HG03095 (cell line): ENCODE results near the gene AGGF1.
"Not testable (repeated sequence)": the region's sequence is repeated elsewhere in the genome, so short reads cannot be mapped to it uniquely, and the experiment has no call there.

Source experiments
- ATAC-seq: cut with Tn5 transposase; IDR thresholded peaks from one replicate; pipeline ENCODE4 v1.9.1; 2021; ENCODE audit warnings: moderate library complexity; ENCODE audit not compliant: unreplicated experiment

AGGF1 gene, protein sequence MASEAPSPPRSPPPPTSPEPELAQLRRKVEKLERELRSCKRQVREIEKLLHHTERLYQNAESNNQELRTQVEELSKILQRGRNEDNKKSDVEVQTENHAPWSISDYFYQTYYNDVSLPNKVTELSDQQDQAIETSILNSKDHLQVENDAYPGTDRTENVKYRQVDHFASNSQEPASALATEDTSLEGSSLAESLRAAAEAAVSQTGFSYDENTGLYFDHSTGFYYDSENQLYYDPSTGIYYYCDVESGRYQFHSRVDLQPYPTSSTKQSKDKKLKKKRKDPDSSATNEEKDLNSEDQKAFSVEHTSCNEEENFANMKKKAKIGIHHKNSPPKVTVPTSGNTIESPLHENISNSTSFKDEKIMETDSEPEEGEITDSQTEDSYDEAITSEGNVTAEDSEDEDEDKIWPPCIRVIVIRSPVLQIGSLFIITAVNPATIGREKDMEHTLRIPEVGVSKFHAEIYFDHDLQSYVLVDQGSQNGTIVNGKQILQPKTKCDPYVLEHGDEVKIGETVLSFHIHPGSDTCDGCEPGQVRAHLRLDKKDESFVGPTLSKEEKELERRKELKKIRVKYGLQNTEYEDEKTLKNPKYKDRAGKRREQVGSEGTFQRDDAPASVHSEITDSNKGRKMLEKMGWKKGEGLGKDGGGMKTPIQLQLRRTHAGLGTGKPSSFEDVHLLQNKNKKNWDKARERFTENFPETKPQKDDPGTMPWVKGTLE

DNA sequence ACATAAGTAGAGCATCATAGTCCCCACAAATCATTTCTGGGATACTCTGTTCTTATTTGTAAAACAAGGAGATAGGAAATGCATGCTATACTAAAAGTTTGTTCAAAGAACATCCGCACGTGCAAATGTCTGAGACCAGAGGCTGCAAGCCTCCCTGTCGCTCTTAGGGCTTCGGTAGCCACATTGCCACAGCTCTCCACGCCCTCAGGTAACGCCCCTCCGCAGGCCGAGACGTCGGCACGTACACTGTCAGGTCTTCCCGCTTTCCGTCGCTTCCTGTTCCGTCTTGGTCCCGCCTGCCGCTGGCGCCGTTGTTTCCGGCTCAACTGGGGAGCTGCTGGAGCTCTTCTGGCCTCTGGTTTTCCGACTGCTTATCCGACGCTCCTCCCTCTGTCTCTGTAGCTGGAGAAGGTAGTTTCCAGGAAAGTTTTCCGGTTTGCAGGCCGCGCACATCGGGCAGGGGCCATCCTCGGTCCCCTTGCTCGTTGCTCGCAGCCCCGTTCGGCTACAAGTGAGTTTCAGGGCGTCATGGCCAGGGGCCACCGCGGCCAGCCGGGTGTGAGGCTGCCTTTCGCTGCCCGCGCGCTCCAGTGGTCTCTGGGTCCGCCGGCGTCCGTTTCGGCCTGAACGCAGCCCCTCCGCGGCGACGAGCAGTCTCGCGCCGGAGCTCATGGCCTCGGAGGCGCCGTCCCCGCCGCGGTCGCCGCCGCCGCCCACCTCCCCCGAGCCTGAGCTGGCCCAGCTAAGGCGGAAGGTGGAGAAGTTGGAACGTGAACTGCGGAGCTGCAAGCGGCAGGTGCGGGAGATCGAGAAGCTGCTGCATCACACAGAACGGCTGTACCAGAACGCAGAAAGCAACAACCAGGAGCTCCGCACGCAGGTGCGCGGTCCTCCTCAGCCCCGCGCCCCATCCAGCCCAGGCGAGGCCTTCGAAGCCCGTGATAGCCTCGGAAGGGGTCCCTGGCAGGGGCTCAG lies at the start of gene AGGF1:
AGGF1 (plus strand) TSS at position 308 of the 975 bp plus-strand sequence; CDS start at position 671, 363 bp downstream.
- ATAC-seq = peak; percentile 97

DNA sequence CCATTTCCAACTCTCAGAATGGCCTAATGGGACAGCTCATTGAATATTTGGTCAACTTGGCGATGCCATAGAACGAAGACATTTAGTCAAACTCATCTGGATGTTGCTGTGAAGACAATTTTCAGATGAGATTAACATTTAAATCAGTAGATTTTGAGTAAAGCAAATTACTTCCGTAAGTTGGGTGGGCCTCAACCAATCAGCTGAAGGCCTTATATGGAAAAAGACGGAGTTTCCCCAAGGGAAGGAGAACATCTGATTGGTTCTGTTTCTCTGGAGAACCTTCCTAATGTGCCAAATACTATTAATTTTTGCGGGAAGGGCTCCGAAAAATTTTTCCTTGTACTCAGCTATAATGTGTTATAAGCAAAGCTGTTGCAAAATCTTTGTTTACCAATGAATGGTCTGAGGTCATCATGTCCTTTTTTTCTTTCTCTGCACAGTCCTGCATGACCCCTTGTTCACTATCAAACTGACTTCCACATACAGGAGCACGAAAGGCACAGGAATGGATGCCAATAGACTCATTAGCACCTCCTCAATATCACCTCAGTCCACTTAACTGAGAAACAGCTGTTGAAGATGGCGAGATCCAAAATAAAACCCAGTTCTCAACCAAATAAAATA lies 49.6 kb upstream of the AGGF1 start:
- ATAC-seq = no peak

DNA sequence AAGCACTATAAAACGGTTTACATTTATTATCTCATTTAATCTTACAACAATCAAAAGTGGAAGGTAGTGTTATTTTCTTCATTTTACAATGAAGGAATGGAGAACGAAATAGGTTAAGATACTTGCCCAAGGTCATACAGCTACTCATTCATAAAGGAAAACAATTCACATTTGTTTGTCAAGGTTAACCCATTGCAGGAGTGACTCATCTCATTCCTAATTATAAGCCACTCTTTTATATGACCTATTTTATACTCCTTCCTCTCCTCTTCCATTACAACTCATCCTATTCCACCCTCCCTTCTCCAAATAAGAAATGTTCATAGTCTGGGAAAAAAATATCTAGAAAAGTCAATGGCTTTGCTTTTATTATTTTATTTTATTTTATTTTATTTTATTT lies 47.8 kb upstream of the AGGF1 start:
- ATAC-seq = no peak

DNA sequence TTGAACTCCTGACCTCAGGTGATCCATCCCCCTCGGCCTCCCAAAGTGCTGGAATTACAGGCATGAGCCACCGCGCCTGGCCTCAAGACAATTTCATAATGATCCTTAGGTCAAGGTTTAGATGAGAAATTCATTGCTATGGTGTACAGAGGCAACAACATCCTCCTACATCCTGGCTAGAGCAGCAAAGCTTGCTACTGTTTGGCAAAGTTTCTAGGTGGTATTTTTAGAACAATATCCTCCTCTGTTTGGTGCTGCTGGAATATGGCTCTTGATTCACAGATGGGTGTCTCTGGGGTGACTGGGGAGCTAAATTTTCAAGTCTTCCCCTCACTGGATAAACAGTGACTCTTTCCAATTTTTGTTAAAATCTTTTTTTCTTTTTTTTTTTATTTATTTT lies 46.7 kb upstream of the AGGF1 start:
- ATAC-seq = no peak

DNA sequence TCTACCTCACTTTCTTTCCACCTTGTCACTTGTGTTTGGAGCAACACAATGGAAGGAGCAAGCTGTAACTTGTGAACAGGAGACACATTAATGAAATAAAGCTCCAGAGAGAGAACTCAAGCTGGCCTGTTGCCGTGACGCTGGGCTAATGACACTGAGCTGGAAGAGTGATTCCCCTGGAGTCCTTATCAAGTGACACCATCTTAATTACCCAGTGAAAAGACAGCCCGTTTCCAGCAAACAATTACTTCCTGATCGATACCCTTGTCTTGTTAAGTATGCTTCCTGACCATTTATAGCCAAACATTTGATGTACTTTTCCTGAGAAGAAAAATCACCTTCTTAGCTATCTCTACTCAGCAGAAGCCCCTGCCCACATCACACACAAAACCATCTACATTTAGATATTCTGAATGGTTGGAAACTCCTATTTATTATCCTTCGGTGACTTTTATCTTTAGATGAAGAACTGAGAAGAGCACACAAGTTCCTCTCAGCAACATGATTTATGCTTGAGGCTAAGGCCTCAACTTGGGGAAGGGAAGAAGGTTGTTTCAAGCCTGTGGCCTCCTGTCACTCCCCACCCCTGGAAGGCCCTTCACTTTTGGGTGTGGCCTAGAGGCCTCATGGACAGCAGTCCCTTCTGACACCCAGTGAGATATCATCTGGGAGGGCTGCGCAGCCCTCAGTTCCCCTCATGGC lies 43.2 kb upstream of the AGGF1 start:
- ATAC-seq = no peak

DNA sequence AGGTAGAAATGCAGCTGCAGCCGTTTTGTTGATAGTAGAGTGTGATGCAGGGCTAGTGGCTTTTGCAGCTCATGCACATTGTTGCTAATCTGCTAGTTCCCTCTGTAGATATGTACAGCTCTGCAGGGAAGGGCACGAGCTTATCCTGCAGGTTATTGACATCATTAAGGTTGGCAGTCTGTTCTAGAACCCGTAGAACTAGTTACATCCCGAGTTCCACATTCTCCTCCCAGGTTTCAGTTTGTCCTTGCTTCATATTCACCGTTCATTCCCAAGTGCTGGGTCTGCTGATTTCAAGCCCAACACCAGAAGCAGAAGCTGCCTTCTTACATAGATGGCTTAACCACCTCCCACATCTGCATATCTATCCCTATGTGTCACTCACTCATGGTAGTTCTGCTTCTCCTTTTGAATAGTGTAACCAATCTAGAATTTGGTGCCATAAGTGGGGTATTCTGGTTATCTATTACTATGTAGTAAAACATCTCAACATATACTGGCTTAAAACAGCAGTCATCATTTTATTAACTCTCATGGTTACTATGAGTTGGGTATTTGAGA lies 39.2 kb upstream of the AGGF1 start:
- ATAC-seq = no peak

DNA sequence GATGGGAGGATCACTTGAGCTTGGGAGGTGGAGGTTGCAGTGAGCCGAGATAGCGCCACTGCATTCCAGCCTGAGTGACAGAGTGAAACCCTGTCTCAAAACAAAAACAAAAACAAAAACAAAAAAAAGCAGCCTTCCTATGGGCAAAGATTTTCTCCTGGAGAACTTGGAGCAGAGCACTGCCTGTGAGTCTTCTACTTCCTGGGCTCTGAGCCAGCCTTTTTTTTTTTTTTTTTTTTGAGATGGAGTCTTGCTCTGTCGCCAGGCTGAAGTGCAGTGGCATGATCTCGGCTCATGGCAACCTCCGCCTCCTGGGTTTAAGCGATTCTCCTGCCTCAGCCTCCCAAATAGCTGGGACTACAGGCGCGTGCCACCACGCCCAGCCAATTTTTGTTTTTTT lies 36.8 kb upstream of the AGGF1 start:
- not testable (repeated sequence) for ATAC-seq

DNA sequence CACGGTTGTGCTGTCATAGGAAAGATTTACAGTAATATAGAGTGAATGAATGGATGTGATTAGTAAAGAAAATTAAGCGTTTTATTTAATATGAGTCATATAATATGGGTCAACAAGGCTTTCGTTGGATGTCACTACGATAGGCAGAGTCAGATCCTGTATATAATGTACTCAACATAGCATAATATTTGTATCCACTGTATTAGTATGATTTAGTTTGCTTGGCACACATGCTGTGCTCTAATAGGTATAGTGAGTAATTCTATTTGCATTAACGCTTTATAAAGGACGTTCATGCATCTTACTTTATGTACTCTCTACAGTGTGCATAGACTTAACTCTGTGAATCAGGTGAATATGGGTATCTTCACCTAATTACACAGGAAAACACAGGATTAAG lies 35.9 kb upstream of the AGGF1 start:
- ATAC-seq = no peak

DNA sequence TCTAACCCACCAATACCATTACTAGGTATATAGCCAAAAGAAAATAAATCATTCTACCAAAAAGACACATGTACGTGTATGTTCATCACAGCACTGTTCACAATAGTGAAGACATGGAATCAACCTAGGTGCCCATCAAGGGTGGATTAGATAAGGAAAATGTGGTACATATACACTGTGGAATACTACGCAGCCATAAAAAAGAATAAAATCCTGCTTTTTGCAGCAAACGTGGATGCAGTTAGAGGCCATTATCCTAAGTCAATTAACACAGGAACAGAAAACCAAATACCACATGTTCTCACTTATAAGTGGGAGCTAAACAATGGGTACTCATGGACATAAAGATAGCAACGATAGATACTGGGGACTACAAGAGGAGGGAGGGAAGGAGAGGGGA lies 32.0 kb upstream of the AGGF1 start:
- not testable (repeated sequence) for ATAC-seq

DNA sequence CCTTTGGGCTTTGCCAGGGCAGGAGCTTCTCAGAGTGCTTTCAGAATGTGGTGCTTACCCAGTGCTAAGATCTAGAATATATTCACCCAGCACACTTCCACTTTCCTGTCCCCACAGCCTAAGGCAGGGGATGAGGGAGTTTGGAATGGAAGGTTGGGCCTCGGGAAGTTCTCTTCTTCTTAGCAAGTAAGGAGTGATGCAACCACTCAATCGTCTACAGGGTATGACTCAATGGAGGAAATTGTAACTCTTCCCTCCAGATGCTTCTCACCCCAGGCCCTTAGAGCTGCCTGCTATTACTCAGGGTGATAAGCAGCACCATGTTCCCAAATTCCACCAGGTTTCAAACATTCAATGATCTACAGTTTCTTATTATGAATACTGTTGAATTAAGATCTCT lies 30.8 kb upstream of the AGGF1 start:
- no peak for ATAC-seq

DNA sequence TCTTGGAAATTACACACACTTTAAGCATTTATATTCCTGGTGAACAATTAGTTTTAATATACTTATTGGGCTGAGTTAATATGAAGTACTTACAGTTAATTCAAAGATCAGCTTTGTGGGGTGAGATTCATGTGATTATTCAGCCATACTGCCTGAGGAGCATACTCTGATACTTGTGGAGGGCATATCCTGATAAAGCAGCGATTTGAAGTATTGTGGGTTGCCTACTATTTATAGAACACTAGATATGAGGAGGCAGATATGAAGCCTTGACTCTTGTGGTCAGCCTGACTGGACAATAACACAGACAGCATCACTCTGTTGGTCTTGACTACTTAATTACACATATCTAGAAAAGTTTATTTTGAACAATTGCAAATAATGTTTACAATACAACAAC lies 27.0 kb upstream of the AGGF1 start:
- no peak for ATAC-seq

DNA sequence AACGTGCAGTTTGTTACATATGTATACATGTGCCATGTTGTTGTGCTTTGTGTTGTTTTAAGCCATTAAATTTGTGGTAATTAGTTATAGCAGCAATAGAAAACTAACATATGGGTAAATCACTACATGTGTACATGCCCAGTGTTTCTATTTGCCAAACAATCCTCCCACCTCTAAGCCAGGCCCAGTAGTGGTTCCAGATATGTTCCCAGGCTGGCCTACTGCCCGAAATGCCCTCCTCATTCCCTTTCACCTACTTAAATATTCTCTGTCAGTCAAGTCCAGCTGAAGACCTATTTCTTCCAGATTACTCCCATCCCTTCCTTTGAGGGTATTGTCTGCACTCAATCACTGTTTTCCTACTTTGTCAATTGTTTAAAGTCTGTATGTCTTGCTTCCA lies 24.1 kb upstream of the AGGF1 start:
- no peak for ATAC-seq

DNA sequence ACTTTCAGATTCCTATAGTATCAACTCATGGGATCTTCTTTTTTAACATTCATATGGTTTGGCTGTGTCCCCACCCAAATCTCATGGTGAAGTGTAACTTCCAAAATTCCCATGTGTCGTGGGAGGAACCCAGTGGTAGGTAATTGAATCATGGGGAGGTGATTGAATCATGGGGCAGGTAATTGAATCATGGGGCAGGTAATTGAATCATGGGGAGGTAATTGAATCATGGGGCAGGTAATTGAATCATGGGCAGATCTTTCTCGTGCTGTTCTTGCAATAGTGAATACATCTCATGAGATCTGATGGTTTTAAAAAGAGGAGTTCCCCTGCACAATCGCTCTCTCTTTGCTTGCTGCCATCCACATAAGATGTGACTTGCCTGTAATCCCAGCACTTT lies 21.8 kb upstream of the AGGF1 start:
- ATAC-seq = no peak

DNA sequence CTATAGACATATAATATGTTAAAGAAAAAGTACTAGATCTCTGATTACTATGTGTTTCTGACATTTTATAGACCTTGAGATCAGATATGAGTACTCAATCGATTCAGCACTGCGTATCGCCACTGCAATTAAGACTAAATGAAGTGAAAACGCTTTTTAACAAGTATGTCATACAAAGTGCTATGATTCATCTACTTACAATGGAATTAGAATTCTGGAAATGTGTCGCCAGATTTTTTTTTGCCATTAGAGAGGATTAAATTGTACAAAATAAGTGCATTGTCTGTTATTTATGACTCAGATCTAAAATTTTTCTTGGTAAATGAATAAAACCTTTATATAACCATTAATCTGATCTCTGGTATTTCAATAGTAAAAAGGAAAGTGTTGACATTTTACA lies 20.0 kb upstream of the AGGF1 start:
- no peak for ATAC-seq

DNA sequence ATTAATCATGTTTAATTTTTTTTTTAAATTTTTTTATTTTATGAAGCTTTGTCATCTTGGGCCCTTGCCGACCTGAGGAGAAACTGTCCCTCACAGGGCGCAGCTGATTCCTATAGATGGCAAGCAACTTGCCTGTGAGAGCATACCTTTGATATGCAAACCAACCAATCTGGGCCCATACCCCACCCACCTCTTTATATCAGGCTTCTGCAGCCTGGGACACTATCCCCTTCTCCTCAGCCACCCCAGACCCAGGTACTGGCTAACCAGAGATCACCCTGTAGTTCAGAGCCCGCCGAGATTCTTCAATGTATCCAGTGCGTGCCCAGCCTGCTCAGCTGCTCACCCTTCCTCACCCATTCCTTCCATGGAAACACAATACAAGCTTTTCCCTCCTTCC lies 18.7 kb upstream of the AGGF1 start:
- no peak for ATAC-seq

DNA sequence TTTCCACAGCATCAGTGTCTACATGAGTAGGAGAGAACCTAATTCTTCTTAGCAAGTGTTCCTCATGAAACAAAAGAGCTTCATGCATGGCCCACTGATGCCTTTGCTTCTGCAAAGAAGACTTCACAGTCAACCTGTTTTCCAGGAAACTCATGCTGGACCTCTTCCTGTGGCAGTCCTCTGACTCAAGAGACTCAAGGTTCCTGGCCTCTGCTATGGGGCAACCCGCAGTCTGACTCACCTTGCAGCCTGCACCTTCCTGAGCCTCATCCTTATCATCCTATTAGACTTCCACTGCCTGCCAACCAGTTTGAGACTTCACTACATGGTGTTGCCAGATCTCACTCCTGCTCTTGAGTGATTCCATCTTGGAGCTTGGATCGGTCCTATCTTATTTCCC lies 17.6 kb upstream of the AGGF1 start:
- no peak for ATAC-seq

DNA sequence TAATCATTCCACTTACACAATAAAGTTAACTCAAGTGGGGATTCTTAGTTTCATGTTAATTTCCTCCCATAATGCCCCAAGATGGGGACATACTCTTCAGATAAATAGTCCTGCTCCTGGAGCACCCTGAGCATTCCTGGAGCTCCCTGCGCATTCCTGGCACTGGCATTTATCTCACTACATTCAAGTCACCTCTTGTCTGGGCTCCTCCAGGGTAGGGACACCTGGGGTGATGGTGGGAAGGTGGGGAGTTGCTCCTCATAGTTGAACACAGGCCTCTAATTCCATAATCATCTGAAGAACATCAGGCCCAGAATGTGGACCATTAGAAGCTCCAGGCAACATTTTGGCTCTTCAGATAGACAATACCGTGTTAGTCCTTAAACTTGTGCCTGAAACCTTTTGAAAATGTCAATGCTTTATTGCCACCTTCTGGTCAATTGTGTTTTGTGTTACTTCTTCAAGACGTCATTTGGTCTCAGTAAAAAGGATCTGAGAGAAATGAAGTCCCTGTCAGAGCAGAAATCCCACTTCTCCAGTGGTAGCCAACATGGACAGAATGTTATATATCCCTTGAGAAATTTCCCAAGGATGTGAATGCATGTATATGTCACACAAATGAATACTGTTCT lies 14.2 kb upstream of the AGGF1 start:
- no peak for ATAC-seq

DNA sequence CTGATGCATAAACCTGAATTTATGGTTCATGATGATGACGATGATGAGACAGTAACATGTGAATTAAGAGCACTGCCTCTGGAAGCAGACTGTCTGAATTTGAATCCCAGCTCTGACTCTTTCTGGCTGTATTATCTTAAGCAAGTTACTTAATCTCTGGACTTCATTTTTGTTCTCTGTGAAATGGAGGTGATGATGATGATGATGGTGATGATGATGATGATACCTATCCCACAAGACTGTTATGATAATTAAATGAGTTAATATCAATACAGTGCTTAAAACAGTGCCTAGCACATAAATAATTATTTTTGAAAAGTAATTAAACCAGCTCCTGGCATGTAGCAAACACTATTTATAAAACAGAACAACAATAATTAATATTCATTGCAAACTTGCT lies 13.2 kb upstream of the AGGF1 start:
- no peak for ATAC-seq

DNA sequence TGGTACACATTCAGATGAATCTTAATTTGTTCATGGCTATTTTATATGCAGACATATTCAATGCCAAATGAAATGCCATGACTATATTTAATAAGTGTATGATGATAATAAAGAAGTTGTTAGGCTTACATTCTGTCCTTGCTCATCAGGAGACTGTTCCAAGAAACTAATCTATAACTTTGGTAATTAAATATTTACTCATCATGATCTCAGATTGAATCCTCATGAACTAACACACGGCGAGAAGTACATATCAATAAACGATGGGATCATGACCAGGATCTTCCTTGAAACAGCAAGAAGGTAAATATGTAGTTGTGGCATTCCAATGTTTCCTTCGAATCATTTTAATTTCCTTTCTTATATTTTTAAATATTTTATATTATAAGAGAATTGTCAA lies 12.5 kb upstream of the AGGF1 start:
- ATAC-seq = no peak
